Thyroid gland (tissue), 4 donors: ENCODE results near the gene CNPY2. TPM values are rescaled to one million over a fixed set of nuclear protein-coding genes. Genes with fewer than 3 reads are reported as not detected.
"Not testable (repeated sequence)": the region's sequence is repeated elsewhere in the genome, so short reads cannot be mapped to it uniquely, and the experiment has no call there.

Source experiments
- DNase-seq, 2 donors: peaks; one replicate each; pipeline ENCODE4 v3.0.0-alpha.2; 2019
- H3K27ac ChIP-seq, 3 donors: fragments of 200-600 bp; sonication (generic); 1 replicate in 2 of 3; 2 replicates in 1 of 3; pipeline ENCODE4 v1.5.1; 2016 to 2019; ENCODE audit warnings: mild to moderate bottlenecking in 1 of 3, moderate library complexity in 1 of 3
- H3K27me3 ChIP-seq: fragments of 200-600 bp; sonication (generic); one replicate; pipeline ENCODE4 v1.5.1; 2019
- H3K36me3 ChIP-seq, 2 donors: fragments of 200-600 bp; sonication (generic); one replicate each; pipeline ENCODE4 v1.5.1; 2016 to 2019
- H3K4me1 ChIP-seq, 2 donors: fragments of 200-600 bp; sonication (generic); one replicate each; pipeline ENCODE4 v1.5.1; 2017 to 2019
- H3K4me3 ChIP-seq, 3 donors: fragments of 200-600 bp; sonication (generic); replicated peaks in 1 of 3; 1 replicate in 2 of 3; 2 replicates in 1 of 3; pipeline ENCODE4 v1.5.1; 2016; ENCODE audit warnings: mild to moderate bottlenecking in 1 of 3
- H3K9me3 ChIP-seq: fragments of 200-600 bp; sonication (generic); one replicate; pipeline ENCODE4 v1.5.1; 2017
- CTCF ChIP-seq, 6 experiments: fragments of 200-600 bp in 3 of 6; fragments of 450-650 bp in 3 of 6; sonication (generic) in 3 of 6; IDR thresholded peaks; one replicate each; pipeline ENCODE4 v1.5.1; 2016 to 2019; ENCODE audit warnings: antibody characterized with exemption in 6 of 6, mild to moderate bottlenecking in 2 of 6, inconsistent platforms in 1 of 6, moderate library complexity in 1 of 6
- POLR2A ChIP-seq, 2 donors: fragments of 450-650 bp; IDR thresholded peaks; one replicate each; pipeline ENCODE4 v1.6.1; 2017; ENCODE audit warnings: antibody characterized with exemption in 2 of 2, mild to moderate bottlenecking in 2 of 2, moderate library complexity in 1 of 2
- WGBS, 2 donors: methylation state at CpG; one replicate each; pipeline ENCODE4 v1.1.5; 2017; 5-methylcytosine and 5-hydroxymethylcytosine counted together
- intact Hi-C: fragments of 100-400 bp; cut with DNase I; formaldehyde crosslinking; loops from one replicate; pipeline ENCODE4 v1.15.1; 2023
- total RNA-seq, 4 donors: library from RNA; depleted of rRNA; stranded (reverse); fragments of >200 nt; gene quantifications; one replicate each; pipeline ENCODE4 v1.2.3, GENCODE V29; 2016

CNPY2 gene
- total RNA-seq, 4 donors from 2014 or later, result 107 to 129 (median 124) TPM

GRCh38 chr12:56358836-56359532, 43.2 kb upstream of the CNPY2 start:
- no peaks in the 10 kb centered on the region for H3K27me3 ChIP-seq
- no peak for DNase-seq
- peaks cover 22 to 27% of the 10 kb centered on the region in 2 donors for H3K36me3 ChIP-seq
- H3K27ac ChIP-seq, result peak overlapping the region in 2 of 3 donors; percentile 78 to 80
- H3K4me3 ChIP-seq, result peak overlapping the region in 2 of 3 donors; percentile 24 to 40
- WGBS, 2 donors, result 5 to 6% methylated on average over 1 of the region's 1 CpG
- intact Hi-C loops, result loop anchor here (10.0 kb wide), 1 partner anchor 96 kb away; the partner anchor contains the start of gene MIP
- H3K9me3 ChIP-seq, result no peaks in the 10 kb centered on the region
- TF ChIP-seq POLR2A (IDR thresholded peaks at IDR 0.05), result no peak
- TF ChIP-seq CTCF (IDR thresholded peaks at IDR 0.05), result no peak
- H3K4me1 ChIP-seq, result peaks cover 14 to 21% of the 10 kb centered on the region in 2 donors

GRCh38 chr12:56351325-56351724, 35.5 kb upstream of the CNPY2 start:
- H3K27ac ChIP-seq, result no peak overlapping the region
- no peak overlapping the region for H3K4me3 ChIP-seq
- no peaks in the 10 kb centered on the region for H3K9me3 ChIP-seq
- no peak for DNase-seq
- TF ChIP-seq CTCF (IDR thresholded peaks at IDR 0.05), result no peak
- no peak for TF ChIP-seq POLR2A (IDR thresholded peaks at IDR 0.05)
- no peaks in the 10 kb centered on the region for H3K4me1 ChIP-seq
- 100% methylated on average over 2 of the region's 2 CpGs for WGBS, 2 donors
- intact Hi-C loops, result loop anchor here (5.0 to 10.0 kb wide), 2 partner anchors 34 to 103 kb away; partner anchors contain the start of genes CNPY2 and MIP
- peaks cover 83 to 88% of the 10 kb centered on the region in 2 donors for H3K36me3 ChIP-seq
- no peaks in the 10 kb centered on the region for H3K27me3 ChIP-seq

GRCh38 chr12:56350662-56351061, 34.9 kb upstream of the CNPY2 start:
- WGBS, 2 donors, result 82 to 87% methylated on average over 2 of the region's 2 CpGs
- Histone ChIP-seq H3K27ac (no peak overlapping the region), H3K36me3 (peaks cover 83 to 88% of the 10 kb centered on the region in 2 donors), H3K27me3 (no peaks in the 10 kb centered on the region), H3K4me3 (no peak overlapping the region), H3K4me1 (no peaks in the 10 kb centered on the region), H3K9me3 (no peaks in the 10 kb centered on the region)
- intact Hi-C loops, result loop anchor here (5.0 to 10.0 kb wide), 2 partner anchors 33 to 104 kb away; partner anchors contain the start of genes CNPY2 and MIP
- no peak for TF ChIP-seq CTCF (IDR thresholded peaks at IDR 0.05)
- DNase-seq, result no peak

GRCh38 chr12:56348776-56349175, 33.0 kb upstream of the CNPY2 start:
- Histone ChIP-seq H3K9me3 (no peaks in the 10 kb centered on the region), H3K4me3 (no peak overlapping the region), H3K4me1 (no peaks in the 10 kb centered on the region), H3K27me3 (no peaks in the 10 kb centered on the region), H3K27ac (no peak overlapping the region), H3K36me3 (peaks cover 75 to 76% of the 10 kb centered on the region in 2 donors)
- TF ChIP-seq POLR2A (IDR thresholded peaks at IDR 0.05) (no peak), CTCF (IDR thresholded peaks at IDR 0.05) (no peak)
- DNase-seq, result no peak
- 89 to 100% methylated on average over 5 of the region's 5 CpGs for WGBS, 2 donors
- intact Hi-C loops, result no loop called here

DNA sequence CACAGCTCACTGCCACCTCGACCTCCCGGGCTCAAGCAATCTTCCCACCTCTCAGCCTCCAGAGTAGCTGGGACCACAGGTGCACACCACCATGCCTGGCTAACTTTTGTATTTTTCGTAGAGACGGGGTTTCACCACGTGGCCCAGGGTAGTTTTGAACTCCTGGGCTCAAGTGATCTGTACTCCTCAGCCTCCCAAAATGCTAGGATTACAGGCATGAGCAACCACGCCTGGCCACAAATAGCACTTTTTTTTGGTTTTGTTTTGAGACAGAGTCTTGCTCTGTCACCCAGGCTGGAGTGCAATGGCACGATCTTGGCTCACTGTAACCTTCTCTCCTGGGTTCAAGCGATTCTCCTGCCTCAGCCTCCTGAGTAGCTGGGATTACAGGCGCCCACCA, 31.5 kb upstream of the CNPY2 start:
- H3K4me1 ChIP-seq, DNase-seq, H3K9me3 ChIP-seq, H3K4me3 ChIP-seq, intact Hi-C loops, H3K27me3 ChIP-seq, H3K27ac ChIP-seq: not testable (repeated sequence)
- H3K36me3 ChIP-seq, result peaks cover 77 to 78% of the 10 kb centered on the region in 2 donors
- 89 to 95% methylated on average over 9 of the region's 9 CpGs for WGBS, 2 donors
